Dermis microvascular lymphatic vessel endothelial cell (primary cell): ENCODE measurements around the gene ADARB2. TPM values are rescaled to one million over a fixed set of nuclear protein-coding genes. Genes with fewer than 3 reads are reported as not detected.

Experiments used
- DNase-seq, 2 donors: peaks; one replicate each; pipeline versions ENCODE4 v3.0.0 to v3.0.0-alpha.2; 2010; ENCODE audit warnings: low read depth in 2 of 2
- total RNA-seq: library from RNA; depleted of rRNA; stranded (reverse); fragments of >200 nt; gene quantifications from 2 replicates; pipeline ENCODE4 v1.2.1, GENCODE V29; 2014

Gene ADARB2
- total RNA-seq, 1 donor from 2014 or later = not detected

DNA sequence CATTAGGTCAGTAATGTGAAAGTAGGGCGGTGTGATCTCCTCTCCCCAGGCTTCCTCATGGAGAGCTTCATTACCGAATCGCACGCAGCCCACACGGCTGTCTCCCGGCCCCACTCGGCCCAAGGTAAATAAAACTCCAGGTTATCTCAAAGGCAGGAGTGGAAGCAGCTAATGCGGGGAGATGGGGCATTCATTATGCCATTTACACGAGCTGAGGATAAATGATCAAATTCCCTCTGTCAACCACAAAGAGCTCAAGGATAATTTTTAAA, 93.5 kb downstream of the ADARB2 start:
- DNase-seq = no peak

DNA sequence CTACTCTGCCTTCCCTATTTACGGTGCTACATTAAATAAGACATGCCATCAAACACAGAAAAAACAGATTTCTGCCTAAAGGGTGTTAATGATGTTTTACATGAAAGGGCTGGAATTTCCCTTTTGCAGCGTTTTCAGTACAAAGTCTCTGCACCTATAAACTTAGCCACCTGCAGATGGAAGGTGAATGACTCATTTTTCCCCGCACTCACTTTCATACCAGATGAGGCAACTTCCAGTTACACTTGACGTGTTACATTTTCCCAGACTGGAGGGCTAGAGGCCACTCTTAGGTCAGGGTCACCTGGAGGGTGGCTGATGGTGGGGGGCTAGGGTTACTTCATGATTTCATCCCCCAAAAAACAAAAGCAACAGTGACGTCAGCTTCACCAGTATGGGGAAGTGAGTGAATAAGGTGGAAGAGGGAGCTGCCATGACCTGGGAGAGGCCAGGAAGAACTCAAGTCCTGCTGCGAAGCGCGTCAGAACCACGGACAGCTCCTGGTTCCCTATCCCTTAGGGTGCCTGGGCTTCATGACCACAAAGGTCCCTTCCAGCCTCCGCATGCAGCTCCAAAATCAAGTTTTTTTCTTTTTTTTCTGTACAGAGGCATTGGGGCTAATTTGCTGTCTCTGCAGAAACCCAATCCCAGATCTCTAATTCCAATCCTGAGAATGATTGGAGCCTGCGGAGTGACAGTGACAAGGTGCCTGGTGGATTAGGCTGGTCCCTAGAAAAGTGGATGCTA, 94.0 kb downstream of the ADARB2 start:
- no peak for DNase-seq

GRCh38 chr10:1642600-1643160, 94.6 kb downstream of the ADARB2 start:
- no peak for DNase-seq

GRCh38 chr10:1641402-1641801, 95.9 kb downstream of the ADARB2 start:
- no peak for DNase-seq

GRCh38 chr10:1638889-1639419, 98.4 kb downstream of the ADARB2 start:
- DNase-seq = no peak

GRCh38 chr10:1635340-1635739, 102.0 kb downstream of the ADARB2 start:
- DNase-seq = no peak

DNA sequence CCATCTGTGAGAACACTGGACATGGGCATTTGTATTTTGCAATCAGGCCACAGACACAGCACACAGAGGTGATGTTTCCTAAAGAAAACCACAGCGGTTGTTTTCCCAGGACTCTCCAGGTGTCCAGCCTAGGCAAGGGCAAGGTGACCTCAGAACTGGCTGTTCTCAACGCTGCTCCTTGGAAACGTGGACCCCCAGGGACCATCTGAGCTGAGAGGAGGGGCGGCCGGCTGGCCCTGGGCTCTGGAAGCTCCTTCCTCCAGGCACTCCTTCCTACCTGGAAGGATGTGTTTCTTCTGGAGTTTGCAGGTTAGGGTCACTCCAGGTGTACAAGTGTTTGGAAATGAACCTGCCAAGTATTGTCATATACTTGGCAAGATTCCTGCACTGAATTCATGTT, 103.1 kb downstream of the ADARB2 start:
- DNase-seq = no peak

GRCh38 chr10:1633783-1634182, 103.5 kb downstream of the ADARB2 start:
- no peak for DNase-seq

GRCh38 chr10:1632596-1632995, 104.7 kb downstream of the ADARB2 start:
- DNase-seq = no peak

GRCh38 chr10:1632141-1632540, 105.2 kb downstream of the ADARB2 start:
- DNase-seq = no peak

GRCh38 chr10:1631282-1631681, 106.0 kb downstream of the ADARB2 start:
- peak in 1 of 2 donors; percentile 1 for DNase-seq

DNA sequence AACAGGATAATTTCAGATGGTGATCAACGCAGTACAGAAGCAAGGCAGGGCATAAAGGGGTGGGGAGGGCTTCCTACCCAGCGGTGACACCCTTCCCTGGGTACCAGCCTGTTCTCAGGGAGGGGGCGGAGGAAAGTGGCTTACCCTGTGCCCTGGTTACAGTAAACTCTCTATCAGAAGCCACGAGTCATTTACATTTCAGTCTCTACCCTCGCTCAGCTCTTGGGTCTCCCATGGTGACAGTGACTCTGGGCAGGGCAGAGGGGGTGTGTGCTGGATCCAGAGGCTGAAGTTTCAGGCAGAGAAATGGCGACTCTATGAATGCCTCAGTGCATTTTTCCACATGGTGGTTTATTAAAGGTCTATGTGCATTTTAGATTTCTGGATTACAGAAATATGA, 107.0 kb downstream of the ADARB2 start:
- no peak for DNase-seq

DNA sequence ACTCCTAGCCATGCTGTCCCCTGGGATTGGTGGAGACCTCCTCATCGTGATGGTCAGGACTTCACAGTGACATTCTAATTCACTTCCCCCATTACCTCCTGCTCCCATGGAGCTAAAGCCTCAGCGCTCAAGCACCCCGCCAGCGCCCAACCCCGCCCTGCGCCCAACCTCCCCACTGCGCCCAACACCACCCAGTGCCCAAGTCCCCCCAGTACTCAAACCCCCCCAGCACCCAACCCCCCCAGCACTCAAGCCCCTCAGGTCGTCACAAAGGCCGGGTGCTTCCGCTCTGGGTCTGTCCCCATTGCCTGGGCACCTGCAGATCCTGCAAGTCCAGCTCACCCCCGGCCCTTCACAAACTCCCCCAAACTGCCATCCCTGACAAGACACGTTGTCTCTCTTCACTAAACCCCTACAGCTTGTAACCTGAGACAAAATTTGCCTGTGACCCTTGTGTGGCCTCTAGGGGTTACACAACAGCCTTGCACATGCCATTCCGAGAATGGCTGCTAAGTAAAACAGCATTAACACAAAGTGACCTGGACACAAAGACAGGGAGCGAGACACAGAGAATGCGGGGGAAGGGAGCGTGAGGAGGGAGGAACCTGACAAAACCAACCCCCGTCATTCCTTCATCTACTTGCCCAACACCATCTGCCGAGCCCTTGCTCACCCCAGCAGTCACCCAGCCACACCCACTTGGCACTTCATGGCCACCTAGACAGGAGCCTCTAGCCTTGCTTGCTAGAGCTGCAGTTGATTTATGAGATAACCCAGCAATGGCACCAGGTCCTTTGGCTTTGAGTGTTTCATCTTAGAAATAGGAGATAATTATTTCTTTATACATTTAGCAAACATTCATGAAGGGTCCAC, 107.8 kb downstream of the ADARB2 start:
- no peak for DNase-seq

GRCh38 chr10:1628757-1629156, 108.6 kb downstream of the ADARB2 start:
- no peak for DNase-seq

DNA sequence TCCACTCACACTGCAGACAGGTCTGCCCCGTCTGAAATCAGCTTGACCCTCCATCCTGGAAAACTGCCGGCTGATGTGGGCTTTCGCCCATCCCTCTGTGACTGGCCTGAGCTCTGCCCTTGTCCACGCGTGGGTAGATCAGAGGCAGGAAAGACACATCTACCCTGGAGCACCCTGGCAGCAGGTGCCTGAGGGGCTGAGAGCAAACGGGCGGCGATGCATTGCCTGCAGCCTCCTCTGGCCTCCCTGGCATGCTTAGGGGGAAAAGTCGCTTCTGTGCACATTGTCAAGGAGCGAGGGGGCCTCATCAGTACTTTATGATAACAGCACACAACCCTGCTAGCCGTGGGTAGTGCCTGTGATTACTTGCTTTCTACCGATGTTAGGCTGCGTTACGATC, 109.4 kb downstream of the ADARB2 start:
- DNase-seq = no peak

DNA sequence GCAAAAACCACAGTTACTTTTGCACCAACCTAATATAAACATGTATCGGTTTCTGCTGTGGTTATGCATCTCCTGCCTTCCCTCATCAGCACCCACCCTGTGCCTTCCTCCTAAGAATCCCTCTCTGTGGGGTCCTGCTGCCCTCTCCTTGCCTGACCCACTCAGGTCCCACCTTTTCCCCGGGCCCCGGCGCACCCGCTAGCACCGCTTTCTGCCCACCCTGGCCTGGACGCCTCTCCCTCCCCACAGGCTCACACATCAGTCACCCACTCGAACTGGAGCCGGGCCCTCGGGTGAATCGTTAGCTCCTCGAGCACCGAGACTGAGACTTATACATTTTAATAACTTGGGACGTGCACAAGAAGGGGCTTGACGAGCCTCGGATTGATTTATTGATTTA, 110.5 kb downstream of the ADARB2 start:
- DNase-seq = no peak

DNA sequence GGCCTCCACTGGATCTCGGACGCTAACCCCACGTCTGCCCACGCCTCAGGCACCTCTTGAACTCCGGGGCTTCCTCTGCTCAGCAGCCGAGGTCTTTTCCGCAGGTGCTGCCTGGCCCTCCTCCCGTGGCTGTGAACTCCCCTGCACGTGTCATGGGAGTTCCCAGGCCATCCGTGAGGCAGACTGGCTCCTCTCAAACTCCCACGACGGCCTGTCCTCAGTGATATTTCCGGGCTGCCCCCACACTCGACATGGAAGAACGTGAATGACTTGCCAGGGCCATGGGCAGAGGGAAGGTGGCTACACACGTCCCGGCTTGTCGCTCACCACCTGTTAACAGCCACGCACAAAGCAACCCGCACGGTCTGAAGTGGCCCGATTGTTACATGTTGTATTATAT, 110.9 kb downstream of the ADARB2 start:
- no peak for DNase-seq

DNA sequence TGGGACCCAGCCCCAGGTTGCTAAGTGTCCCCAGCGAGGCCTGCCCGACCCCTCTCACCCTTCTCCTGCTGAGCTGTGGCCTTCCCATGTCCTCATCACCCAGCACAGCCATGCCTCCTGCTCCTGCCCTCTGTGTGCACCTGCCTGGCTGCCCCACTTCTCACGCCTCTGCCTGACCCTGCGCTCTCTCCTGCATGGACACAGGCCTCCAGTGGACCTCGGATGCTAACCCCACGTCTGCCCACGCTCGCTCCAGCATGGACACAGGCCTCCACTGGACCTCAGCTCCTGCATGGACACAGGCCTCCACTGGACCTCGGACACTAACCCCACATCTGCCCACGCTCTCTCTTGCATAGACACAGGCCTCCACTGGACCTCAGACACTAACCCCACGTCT, 111.6 kb downstream of the ADARB2 start:
- DNase-seq = no peak

DNA sequence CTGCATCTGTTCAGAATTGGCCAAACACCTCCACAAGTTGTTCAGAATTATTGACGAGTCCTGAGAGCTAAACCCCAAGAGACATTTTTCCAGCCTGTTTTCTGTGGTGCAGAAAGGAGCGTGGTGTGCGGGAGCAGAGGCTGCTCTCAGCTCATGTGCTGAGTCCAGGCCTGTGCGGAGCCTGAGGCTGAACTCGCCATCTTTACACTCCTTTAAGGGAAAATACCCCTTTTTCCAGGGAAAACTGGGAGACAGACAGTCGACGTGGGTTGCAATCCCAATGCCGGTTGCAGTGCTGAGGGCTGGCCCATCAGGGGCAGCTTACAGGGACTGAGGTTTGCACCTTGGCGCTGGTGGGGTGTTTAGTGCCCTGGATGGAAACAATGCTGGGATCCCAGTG, 112.2 kb downstream of the ADARB2 start:
- DNase-seq = no peak

DNA sequence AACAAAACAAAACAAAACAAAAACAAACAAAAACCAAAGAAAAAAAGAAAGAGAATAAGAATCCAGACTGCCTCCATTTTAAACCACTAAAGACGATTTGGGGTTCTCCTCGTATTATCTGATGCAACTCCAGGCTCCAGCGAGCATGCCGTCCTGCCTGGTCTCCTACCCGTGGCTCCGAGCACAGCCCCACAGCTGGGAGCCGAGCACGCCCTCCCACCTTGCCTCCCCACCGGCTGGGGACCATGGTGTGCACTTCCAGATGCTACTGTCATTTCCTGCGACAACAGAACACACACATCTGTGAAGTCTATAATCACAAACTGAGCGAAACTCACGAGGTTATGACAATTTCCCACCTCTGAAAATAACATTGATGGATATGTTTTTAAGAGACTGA, 113.1 kb downstream of the ADARB2 start:
- DNase-seq = no peak

DNA sequence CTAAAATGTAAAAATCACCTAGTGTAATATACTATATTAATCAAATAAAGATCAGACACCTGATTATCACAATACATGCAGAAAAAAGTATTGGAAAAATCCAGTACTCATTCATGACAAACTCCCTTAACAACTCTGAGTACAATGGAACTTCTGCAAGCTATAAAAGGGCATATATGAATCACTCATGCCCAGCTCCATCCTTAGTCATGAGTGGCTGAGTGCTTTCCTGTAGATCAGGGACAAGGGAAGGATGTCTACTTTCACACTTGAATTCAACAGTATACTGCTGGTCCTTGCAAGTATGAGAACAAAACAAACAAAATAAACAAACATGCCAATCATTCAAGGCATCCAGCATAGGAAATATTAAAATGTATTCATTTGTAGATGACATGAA, 116.5 kb downstream of the ADARB2 start:
- no peak for DNase-seq
